A172 (cell line): Measurements from ENCODE around the gene LGALS7. TPM values are rescaled to one million over a fixed set of nuclear protein-coding genes. Genes with fewer than 3 reads are reported as not detected.

Experiments
- DNase-seq: peaks from one replicate; pipeline ENCODE4 v3.0.0-alpha.2; 2015; ENCODE audit warnings: low spot score
- total RNA-seq: library from RNA; depleted of rRNA; stranded (reverse); fragments of >200 nt; shearing (Covaris generic); gene quantifications from 2 replicates; pipeline ENCODE4 v1.2.3, GENCODE V29; 2014; rRNA removed

Gene LGALS7
- total RNA-seq, 1 experiment from 2014 or later: not detected

DNA sequence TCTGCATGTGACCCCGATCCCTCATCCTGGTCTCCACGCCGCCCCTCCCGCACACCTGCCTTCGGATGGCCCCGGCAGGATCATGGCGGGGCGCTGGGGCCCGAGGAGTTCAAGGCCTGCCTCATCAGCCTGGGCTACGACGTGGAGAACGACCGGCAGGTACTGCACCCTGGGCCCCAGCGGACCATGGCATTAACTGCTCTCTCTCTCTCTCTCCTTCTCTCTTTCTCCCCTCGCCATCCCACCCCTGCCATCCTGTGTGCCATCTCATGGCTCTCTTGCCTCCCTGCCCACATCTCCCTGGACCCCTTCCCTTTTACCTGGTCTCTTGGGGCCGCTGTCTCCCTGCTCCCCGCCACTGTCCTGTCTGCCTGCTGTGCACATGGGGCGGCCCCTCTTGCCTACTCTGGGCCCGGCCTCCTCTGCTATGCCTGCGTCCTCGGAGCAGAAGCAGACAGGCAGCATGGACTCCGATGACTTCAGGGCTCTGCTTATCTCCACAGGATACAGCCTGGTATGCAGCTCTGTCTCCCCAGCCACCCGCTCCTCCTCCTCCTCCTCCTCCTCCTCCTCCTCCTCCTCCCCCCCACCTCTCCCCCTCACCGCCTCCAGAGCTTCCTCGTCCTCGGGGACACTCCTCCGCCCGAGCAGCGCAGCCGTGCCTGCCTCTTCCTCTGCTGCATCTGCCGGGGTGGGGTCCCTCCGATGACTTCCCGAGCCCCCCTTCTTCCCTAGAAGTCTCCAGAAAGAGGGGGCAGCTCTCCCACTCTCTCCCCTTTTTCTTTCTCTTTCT is 45.3 kb downstream of the LGALS7 start:
- peak; percentile 81 for DNase-seq

DNA sequence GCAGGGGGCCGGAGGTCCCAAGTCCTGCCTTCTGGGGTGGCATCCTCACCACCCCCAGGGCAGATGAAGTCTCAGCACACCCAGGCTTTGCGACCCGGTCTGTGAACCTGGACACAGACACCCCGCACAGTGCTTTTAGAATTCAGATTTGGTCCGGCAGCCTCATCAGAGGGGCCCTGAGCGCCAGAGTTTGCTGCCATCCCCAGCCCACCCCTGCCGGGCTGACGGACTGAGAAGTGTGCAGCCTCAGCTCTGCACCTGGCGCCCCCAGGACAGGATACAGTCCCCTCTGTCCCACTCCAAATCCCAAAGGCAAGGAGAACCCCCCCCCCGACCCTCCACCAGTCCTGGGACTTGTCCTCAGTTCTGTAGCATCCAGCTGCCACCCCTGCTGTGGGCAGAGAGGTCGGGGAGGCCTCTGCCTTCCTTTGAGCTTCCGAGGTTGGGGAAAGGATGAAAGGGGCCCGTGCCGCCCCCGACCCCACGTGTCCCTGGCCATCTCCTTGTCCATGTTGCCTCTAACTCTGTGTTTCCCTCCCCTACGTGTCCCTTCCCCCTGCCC is 45.9 kb downstream of the LGALS7 start:
- no peak for DNase-seq

DNA sequence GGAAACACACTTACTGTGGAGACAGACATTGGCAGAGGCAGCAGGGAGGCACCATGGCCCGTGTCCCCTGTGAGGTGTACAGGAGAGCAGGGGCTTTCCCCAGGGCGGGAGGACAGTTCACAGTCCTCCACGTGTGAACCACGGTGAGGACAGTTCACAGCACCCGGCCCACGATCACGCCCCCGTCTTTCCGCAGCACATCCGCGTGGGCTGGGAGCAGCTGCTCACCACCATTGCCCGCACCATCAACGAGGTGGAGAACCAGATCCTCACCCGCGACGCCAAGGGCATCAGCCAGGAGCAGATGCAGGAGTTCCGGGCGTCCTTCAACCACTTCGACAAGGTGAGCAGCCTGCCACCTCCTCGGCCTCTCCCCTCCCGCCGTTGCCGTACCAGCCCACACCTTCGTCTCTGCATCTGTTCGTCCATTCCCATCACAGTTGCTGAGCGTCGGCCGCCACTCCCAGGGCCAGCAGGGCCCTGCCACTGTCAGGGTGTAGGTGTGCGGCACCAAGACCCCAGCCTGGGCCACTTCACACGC is 46.5 kb downstream of the LGALS7 start:
- DNase-seq: no peak

DNA sequence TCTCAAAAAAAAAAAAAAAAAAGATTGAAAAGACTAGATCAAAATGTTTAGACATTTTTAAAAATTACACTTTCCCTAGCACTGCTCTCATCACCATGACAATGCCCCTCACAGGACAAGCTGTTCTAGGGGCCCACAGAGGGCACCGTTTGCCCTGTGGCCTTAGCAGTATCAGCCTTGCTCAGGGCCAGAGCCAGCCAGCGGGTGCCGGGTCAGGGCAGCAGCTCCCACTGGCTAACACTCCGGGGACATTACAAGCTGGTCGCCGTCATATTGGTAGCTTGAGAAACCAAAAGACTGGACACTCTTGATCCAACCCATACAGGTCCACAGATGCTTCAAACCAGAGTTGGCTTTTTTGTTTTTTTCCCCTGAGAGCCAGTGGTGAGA is 47.0 kb downstream of the LGALS7 start:
- no peak for DNase-seq

DNA sequence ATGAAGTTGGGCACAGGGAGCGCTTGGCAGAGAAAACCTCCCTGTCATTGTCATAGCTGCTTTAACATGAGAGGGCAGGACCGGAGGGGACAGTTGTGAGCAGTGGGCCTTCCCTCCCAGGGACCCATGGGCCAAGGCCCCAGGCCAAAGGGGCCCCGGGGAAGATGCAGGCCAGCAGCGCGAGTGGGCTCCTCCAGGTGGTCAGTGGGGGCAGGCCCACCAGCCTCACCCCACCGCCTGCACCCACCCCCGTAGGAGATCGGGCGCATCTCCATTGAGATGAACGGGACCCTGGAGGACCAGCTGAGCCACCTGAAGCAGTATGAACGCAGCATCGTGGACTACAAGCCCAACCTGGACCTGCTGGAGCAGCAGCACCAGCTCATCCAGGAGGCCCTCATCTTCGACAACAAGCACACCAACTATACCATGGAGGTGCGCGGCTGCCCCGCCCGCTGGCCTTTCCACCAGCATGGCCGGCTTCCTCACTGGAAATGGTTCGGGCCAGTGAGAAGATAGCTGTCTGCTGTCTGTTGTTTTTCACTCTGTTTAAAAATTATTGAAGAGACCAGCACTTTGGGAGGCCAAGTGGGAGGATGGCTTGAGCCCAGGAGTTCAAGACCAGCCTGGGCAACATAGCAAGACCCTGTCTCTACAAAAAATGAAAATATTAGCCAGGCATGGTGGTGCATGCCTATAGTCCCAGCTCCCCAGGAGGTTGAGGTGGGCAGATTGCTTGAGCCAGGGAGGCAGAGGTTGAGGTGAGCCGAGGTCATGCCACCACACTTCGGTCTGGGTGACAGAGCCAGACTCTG is 47.6 kb downstream of the LGALS7 start:
- DNase-seq: no peak

DNA sequence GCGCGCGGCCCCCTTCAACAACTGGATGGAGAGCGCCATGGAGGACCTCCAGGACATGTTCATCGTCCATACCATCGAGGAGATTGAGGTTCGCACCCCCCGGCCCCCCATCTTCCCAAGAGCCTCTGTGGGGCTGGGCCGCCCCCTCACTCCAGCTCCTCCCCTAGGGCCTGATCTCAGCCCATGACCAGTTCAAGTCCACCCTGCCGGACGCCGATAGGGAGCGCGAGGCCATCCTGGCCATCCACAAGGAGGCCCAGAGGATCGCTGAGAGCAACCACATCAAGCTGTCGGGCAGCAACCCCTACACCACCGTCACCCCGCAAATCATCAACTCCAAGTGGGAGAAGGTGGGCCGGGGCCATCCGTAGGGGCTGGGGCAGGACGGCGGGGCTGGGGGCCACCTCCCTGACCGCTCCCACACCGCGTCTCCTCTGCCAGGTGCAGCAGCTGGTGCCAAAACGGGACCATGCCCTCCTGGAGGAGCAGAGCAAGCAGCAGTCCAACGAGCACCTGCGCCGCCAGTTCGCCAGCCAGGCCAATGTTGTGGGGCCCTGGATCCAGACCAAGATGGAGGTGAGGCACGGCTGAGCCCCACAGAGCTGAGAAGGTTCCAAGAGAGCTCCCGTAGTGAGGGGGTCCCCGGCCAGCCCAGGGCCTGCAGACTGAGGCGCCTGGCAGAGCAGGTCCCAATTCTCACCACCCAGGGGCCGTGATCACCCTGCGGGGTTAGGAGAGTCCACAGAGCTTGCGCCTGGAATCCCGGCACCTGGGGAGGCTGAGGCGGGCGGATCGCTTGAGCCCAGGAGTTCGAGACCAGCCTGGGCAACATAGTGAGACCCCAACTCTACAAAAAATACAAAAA is 49.1 kb downstream of the LGALS7 start:
- no peak for DNase-seq

DNA sequence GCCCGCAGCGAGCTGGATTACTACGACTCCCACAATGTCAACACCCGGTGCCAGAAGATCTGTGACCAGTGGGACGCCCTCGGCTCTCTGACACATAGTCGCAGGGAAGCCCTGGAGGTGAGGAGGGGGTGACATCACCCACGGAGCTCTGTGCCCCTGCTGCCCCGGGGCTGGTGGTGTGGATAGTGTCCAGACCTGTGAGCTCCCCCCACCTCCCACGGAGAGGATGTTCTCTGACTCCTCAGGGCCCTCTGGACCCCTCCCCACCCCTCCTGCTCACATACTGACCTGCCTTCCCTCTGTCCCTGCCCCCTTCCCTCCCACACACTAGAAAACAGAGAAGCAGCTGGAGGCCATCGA is 49.7 kb downstream of the LGALS7 start:
- no peak for DNase-seq

DNA sequence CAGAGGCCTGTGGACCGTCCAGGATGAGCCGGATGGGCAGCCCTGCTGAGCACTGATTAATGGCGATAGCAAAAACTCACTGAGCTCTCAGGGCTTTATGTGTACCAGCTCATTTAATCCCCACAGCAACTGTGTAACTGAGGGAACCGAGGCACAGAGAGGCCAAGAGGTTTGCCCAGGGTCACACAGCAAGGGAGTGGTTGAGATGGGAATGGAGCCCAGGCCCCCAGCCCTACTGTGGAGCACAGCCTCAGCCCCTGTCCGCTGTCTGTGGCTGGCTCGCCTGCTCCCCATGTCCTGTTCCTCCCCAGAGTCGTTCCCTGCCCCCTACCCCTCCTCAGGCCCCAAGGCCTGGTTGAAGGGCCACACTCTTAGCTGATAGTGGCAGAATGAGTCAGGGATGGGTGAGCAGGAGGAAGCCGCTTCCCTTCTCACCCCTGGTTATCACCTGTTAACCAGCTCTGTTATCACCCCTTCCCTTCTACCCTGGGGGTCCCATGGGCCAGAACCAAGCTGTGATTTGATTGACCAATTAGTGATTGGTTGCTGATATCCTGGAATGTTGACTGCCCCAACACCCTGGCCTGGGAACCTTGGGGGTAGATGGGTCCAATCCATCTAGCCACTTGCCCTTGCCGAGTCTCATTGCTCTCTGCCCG is 50.2 kb downstream of the LGALS7 start:
- no peak for DNase-seq

DNA sequence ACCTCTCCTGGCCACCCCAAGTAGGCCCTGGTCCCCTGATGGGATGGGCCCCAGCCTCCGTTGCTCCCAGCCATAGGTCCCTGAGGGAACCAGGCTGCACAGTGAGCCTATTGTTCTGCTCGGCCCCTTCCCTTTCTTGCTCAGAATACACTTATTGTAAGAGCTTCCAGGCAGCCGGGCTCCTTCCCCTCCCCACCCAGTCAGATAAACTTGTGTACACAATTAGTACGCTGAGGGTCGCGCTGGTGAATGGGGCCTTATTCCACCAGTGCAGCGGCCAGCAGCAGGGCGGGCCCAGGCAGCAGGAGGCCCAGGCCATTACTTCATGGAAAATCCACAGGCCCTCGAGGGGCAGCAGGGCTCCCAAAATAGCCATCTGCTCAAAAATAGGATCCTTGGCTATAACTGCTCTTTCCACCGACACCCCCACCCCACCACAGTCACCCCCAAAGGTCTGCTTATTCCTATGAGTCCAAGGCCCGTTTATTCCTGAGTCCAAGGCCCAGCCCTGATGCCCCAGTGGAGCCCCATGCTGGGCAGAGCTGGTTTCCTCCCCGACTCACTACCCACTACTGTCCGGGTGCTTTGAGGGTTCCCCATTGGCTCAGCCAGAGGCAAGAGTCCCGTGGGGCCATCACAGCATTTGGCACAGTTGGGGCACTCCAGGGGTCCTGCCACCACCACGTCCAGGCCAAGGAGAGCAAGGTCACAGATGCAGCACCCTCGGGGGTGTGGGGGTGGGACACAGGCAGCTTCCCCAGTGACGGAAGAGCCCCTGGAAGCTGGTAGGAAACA is 51.1 kb downstream of the LGALS7 start:
- no peak for DNase-seq

DNA sequence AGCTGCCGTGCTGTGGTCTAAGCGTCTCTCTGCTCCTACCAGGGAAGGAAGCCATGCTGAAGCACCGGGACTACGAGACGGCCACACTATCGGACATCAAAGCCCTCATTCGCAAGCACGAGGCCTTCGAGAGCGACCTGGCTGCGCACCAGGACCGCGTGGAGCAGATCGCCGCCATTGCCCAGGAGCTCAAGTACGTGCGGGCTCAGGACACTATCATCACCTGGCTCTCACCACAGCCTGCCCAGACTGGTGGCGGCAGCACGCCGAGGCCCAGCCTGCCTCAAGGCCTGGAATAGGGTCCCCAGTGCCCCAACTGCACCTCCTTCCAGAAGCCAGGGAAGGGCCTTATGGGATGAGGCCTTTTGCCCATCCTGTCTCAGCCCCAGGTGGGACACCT is 51.8 kb downstream of the LGALS7 start:
- DNase-seq: no peak

Other genes with a start within 250 kb of the LGALS7 start
- 0.72 and 1.4 TPM in 2 replicates for gene MAP4K1, start 155.6 kb downstream of the LGALS7 start, total RNA-seq
- 358 and 549 TPM in 2 replicates for gene EIF3K, start 154.3 kb downstream of the LGALS7 start, total RNA-seq
- 493 and 604 TPM in 2 replicates for gene ACTN4, start 125.9 kb downstream of the LGALS7 start, total RNA-seq
- not detected in 2 replicates for gene CAPN12, start 29.0 kb downstream of the LGALS7 start, total RNA-seq
- gene LGALS7B, start 15.7 kb upstream of the LGALS7 start, total RNA-seq: not detected in 2 replicates
- gene LGALS4, start 39.4 kb upstream of the LGALS7 start, total RNA-seq: not detected in 2 replicates
- gene ECH1, start 58.3 kb upstream of the LGALS7 start, total RNA-seq: 37.1 and 39.7 TPM in 2 replicates
- 296 and 354 TPM in 2 replicates for gene HNRNPL, start 76.5 kb upstream of the LGALS7 start, total RNA-seq
- gene RINL, start 104.8 kb upstream of the LGALS7 start, total RNA-seq: 3.9 and 5.7 TPM in 2 replicates
- gene SIRT2, start 126.1 kb upstream of the LGALS7 start, total RNA-seq: 50.3 and 59.0 TPM in 2 replicates
- gene NFKBIB, start 126.5 kb upstream of the LGALS7 start, total RNA-seq: 16.3 and 17.1 TPM in 2 replicates
- not detected in 2 replicates for gene CCER2, start 138.7 kb upstream of the LGALS7 start, total RNA-seq
- 19.8 and 29.6 TPM in 2 replicates for gene SARS2, start 157.2 kb upstream of the LGALS7 start, total RNA-seq
- 98.9 and 108 TPM in 2 replicates for gene MRPS12, start 157.4 kb upstream of the LGALS7 start, total RNA-seq
- gene FBXO17, start 202.2 kb upstream of the LGALS7 start, total RNA-seq: 15.1 and 21.9 TPM in 2 replicates